ENCODE data around the gene ADD1.
"Not testable (repeated sequence)": the region's sequence is repeated elsewhere in the genome, so short reads cannot be mapped to it uniquely, and the experiment has no call there.

Gene ADD1

GRCh38 chr4:2886161-2886560 is 42.5 kb downstream of the ADD1 start:
- DNase-seq (ENCODE audit: low read depth in 2 of 2) = no peak

- no peak for DNase-seq (ENCODE audit: low read depth in 2 of 2)
Measured at GRCh38 chr4:2886622-2887021, 43.0 kb downstream of the ADD1 start.

GRCh38 chr4:2887343-2887742 is 43.7 kb downstream of the ADD1 start:
- DNase-seq (ENCODE audit: low read depth in 2 of 2) = no peak

GRCh38 chr4:2888886-2889285 is 45.2 kb downstream of the ADD1 start:
- no peak for DNase-seq (ENCODE audit: low read depth in 2 of 2)

GRCh38 chr4:2891294-2891693 is 47.6 kb downstream of the ADD1 start:
- DNase-seq (ENCODE audit: low read depth in 2 of 2) = no peak

- no peak for DNase-seq (ENCODE audit: low read depth in 2 of 2)
Measured at GRCh38 chr4:2893772-2894171, 50.1 kb downstream of the ADD1 start.

- DNase-seq (ENCODE audit: low read depth in 2 of 2) = no peak
Measured at GRCh38 chr4:2898001-2898400, 54.4 kb downstream of the ADD1 start.

GRCh38 chr4:2900741-2901140 is 57.1 kb downstream of the ADD1 start:
- DNase-seq (ENCODE audit: low read depth in 2 of 2) = no peak

- DNase-seq (ENCODE audit: low read depth in 2 of 2) = no peak
Measured at GRCh38 chr4:2901186-2901585, 57.5 kb downstream of the ADD1 start.

GRCh38 chr4:2902126-2902525 is 58.5 kb downstream of the ADD1 start:
- no peak for DNase-seq (ENCODE audit: low read depth in 2 of 2)

GRCh38 chr4:2905544-2905943 is 61.9 kb downstream of the ADD1 start:
- DNase-seq (ENCODE audit: low read depth in 2 of 2) = no peak

- DNase-seq (ENCODE audit: low read depth in 2 of 2) = no peak
Measured at GRCh38 chr4:2906218-2906617, 62.6 kb downstream of the ADD1 start.

- DNase-seq (ENCODE audit: low read depth in 2 of 2) = no peak
Measured at GRCh38 chr4:2907226-2907625, 63.6 kb downstream of the ADD1 start.

- DNase-seq (ENCODE audit: low read depth in 2 of 2) = no peak
Measured at GRCh38 chr4:2907706-2908293, 64.2 kb downstream of the ADD1 start.

GRCh38 chr4:2908686-2909085 is 65.0 kb downstream of the ADD1 start:
- no peak for DNase-seq (ENCODE audit: low read depth in 2 of 2)

GRCh38 chr4:2909583-2909982 is 65.9 kb downstream of the ADD1 start:
- no peak for DNase-seq (ENCODE audit: low read depth in 2 of 2)

- DNase-seq (ENCODE audit: low read depth in 2 of 2) = no peak
Measured at GRCh38 chr4:2910409-2910808, 66.8 kb downstream of the ADD1 start.

GRCh38 chr4:2911868-2912267 is 68.2 kb downstream of the ADD1 start:
- no peak for DNase-seq (ENCODE audit: low read depth in 2 of 2)

GRCh38 chr4:2913168-2913567 is 69.5 kb downstream of the ADD1 start:
- DNase-seq (ENCODE audit: low read depth in 2 of 2) = no peak

GRCh38 chr4:2914256-2915126 is 70.8 kb downstream of the ADD1 start:
- DNase-seq (ENCODE audit: low read depth in 2 of 2) = no peak

GRCh38 chr4:2915789-2916188 is 72.1 kb downstream of the ADD1 start:
- DNase-seq (ENCODE audit: low read depth in 2 of 2) = no peak

GRCh38 chr4:2916696-2917095 is 73.1 kb downstream of the ADD1 start:
- DNase-seq (ENCODE audit: low read depth in 2 of 2) = not testable (repeated sequence)

GRCh38 chr4:2918300-2918699 is 74.7 kb downstream of the ADD1 start:
- DNase-seq (ENCODE audit: low read depth in 2 of 2) = not testable (repeated sequence)
